KG1 (cell line): ENCODE data around the gene XRN2.

ENCODE experiments used
- DNase-seq: peaks from one replicate; lab custom pipeline; 2025; lab: John Stamatoyannopoulos, UW

The XRN2 gene

GRCh38 chr20:21303061-21303871, at the start of gene XRN2:
Gene XRN2 (plus strand): TSS chr20:21303331. CDS start chr20:21303399, 68 bp downstream.
- peak; percentile 93 for DNase-seq

GRCh38 chr20:21257192-21257591, 45.9 kb upstream of the XRN2 start:
- DNase-seq = no peak

- DNase-seq = no peak
Measured at GRCh38 chr20:21258411-21258810, 44.7 kb upstream of the XRN2 start.

DNA sequence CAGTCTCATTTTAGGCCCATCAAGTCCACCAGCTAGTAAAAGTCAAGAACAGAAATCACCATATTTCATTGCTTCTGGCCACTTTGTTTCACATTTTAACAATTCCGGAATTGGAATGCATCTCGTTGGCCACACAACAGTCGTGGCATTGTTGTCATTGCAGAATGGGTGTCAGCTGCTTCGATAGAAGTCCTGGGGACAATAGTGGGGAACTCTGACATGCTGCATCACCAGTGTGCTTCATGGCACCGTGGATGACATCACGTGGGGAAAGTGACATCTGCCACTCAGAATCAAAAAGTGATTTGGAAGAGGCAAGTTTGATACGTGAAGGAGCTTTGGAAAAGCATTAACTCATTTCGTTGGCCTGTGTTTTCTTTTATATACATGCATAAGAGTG, 43.8 kb upstream of the XRN2 start:
- DNase-seq = no peak

DNA sequence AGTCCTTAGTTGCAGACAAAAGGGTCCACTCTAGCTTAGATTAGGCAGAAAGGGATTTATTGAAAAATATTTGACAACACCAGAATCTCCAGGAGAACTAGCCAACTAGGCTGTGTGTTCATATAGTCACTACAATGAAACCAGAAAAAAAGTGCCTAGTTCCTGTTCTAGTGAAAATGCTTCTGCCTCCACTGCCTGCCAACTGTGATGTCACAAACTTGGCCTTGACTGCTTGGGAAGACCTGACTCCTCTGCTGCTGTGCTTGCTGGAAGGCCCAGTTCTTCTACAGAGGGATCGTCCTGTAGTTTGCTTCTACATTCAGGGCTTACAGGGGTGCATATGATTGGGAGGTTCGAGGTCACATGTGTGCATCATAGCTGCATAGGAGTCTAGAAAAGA, 40.3 kb upstream of the XRN2 start:
- DNase-seq = no peak

DNA sequence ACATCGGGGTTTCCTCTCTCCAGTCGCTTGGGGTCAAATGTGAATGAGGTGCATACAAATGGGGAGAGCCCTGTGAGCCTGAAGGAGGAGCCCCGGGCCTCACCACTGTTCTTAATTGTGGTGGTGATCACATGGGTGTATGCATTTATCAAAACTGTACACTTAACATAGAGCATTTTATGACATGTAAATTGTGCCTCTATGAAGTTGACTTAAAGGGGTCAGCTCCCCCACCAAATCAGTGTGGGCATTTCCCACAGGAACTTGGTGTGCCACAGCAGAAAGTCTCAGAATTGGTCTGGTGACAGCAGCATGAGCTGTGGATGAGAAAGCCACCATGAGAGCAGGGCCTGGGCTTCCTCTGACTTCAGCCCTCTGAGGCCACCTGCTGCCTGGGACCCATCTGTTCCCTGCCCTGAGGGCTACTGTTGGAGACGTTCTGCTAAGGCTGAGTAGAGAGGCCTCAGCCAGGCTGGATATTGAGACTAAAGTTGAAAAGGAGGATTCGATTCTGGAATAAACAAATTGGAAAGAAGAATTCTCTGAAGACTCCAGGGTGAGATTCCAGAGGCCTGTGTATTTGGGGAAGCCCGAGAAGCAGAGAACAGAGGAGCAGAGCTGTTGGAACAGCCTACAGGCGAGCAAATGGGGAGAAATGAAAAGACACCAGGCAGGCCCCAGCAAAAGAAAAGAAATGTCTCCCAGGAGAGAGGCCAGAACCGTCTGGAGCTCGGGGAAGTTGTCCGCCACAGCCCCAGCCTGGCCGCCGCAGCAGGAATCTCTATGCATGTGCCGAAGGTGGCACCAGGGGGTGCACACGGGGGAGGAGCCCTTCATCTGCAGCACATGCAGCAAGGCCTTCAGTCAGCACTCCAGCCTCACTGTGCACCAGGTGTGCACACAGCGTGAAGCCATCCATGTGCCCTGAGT, 37.6 kb upstream of the XRN2 start:
- DNase-seq = no peak

DNA sequence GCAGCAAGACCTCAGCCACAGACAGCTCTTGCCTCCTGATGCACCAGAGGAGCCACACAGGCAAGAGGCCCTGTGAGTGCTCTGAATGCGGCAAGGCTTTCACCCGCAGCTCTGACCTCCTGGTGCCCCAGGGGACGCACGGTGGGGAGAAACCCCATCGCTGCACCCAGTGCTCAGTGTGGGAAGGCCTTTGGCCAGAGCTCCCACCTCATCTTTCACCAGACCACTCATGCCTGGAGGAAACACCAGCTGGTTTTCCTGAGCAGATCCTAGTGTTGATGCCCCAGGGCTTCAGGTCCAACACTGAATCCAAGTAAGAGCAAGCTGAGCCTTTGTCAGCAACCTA, 37.0 kb upstream of the XRN2 start:
- no peak for DNase-seq

GRCh38 chr20:21269772-21270171, 33.4 kb upstream of the XRN2 start:
- no peak for DNase-seq

DNA sequence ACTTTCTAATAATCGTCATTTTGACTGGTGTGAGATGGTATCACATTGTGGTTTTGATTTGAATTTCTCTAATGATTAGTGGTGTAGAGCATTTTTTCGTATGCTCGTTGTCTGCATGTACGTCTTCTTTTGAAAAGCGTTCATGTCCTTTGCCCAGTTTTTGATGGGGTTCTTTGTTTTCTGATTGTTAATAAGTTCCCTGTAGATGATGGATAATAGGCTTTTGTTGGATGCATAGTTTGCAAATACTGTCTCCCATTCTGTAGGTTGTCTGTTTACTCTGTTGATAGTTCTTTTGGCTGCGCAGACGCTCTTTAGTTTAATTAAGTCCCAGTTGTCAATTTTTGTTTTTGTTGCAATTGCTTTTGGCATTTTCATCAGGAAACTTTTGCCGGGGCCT, 32.3 kb upstream of the XRN2 start:
- DNase-seq = no peak

DNA sequence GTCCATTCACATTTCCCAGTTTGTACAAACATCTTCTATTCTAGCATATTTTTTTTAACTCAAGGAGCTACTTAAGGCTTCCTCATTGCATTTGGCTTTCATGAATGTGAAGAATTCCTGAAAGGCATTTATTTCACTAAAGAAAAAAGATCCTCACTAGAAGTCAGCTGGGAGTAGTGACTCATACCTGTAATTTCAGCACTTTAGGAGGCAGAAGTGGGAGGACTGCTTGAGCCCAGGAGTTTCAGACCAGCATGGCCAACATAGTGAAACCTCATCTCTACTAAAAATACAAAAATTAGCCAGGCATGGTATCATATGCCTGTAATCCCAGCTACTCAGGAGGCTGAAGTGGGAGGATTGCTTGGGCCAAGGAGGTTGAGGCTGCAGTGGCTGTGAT, 30.9 kb upstream of the XRN2 start:
- no peak for DNase-seq

DNA sequence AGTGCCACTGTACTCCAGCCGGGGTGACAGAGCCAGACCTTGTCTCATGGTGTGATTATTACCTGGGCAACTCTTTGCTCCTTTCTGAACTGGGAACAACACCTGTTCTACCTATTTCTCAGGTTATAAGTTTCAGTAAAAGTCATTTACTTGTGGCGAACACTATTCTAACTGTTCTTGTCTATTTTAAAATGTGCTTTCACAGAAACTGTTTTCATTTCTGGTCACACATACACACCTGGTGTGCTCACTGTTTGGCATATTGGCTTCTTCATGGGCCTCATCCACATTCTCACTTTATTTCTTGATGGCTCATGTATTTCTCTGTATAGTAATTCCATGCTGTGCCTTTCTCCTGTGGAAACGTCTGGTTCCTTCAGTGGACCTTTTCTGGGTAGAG, 30.5 kb upstream of the XRN2 start:
- no peak for DNase-seq

DNA sequence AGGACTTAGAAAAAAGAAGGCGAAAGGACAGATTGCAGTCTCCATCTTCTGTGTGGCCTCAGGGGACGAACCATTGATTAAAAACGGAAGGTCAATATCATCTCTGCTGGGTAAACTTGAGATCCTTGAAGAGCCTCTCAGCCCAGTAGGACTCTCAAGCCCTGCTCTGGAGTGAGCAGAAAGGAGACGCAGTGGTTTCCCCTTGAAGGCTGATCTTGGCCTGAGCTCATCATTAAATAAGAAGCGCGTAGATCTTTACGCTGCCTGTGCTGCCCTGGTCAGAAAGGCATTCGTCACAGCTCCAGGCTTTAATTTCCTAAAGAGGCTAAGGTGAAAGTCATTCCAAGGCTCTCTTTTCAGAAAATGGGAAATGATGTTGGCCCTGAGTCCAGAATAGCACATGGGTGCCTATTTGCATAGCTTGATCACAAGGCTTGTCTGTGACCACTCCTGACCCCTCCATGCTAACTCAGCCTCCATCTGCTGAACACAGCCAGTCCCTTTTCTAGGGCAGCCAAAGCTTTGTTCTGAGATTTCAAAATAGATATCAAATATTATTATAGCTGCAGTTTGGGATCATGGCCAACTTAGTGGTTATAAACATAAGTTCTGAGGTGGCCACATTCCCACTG, 29.3 kb upstream of the XRN2 start:
- DNase-seq = no peak

DNA sequence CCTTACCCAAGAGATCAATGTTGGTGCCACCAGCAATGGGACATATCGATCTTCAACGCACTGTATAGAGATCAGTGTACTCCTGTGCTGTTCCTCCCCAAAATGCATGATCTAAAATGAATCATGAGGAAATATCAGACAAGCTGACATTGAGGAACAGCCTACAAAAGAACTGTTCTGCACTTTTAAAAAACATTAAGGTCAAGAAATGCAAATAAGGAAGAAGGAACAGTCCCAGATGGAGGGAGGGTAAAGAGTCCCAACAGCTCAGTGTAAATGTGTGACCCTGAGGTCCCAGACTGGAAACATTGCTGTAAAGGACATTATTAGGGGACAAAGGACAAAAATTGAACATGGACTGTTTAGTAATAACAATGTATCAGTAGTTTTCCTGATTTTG, 24.3 kb upstream of the XRN2 start:
- no peak for DNase-seq

DNA sequence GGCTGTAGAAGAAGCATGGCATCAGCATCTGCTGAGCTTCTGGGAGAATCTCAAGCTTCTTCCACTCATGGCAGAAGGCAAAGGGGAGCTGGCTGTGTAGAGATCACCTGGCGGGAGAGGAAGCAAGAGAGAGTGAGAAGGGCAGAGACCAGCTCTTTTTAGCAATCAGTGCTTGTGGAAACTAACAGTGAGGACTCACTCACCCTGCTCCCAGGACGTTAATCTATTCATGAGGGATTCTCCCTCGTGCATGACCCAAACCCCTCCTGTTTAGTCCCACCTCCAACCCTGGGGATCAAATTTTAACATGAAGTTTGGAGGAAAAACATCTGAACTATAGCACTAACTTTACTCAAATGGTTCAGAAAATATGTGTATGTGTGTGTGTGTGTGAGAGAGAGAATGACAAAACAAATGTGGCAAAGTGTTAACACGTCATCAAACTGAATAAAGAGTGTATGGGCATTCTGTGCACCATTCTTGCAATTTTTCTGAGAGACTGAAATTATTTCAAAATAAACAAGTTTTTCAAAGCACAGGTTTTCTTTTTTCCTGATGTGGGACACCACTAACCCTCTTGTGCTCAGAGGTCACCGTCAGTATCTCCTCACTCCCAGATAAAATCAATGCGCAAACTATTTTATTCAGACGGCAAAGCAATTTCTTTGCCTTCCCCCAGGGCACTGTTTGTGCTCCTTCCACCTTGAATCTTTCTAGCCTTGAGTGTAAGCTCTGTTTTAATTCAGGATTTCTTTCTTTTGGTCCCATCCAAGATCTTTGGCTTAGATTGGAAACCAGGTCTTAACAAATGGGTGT, 23.2 kb upstream of the XRN2 start:
- DNase-seq = no peak

- DNase-seq = no peak
Measured at GRCh38 chr20:21280522-21281016, 22.6 kb upstream of the XRN2 start.

DNA sequence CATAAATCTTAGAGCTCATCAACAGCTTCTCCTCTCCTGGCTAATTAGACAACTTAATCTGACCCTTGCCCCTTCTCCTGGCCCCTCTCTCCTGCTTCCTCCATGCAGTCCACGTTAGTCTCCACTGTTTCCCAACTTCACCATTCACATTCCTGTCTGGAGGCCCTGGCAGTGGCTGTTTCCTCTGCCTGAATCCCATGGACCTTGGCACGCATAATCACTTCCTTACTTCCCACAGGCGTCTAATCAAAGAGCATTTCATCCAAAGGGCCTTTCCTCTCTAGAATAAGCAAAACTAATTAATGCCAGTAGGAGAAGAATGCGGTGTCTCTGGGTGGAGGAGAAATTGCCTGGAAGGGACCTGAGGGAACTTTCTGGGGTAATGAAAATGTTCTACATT, 16.4 kb upstream of the XRN2 start:
- no peak for DNase-seq

- DNase-seq = no peak
Measured at GRCh38 chr20:21288587-21289370, 14.4 kb upstream of the XRN2 start.

DNA sequence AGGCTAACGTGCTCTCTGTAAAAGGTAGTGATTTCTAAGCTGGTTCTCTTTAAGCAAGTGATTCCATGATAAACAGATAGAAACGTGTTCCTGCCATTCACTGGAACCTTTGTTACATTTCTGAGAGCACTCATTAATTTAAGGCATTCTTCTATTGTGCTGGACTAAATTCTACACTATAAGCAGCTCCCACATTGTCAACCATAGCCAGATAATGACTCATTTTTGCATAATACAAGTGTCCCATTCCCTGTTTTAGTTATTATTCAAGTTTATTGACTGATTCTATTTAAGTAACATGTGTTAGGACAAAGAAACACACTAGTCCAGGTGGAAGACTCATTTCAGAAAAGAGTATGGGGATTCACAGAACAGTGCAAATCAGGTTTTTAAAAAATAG, 13.5 kb upstream of the XRN2 start:
- no peak for DNase-seq

GRCh38 chr20:21291026-21291425, 12.1 kb upstream of the XRN2 start:
- no peak for DNase-seq

DNA sequence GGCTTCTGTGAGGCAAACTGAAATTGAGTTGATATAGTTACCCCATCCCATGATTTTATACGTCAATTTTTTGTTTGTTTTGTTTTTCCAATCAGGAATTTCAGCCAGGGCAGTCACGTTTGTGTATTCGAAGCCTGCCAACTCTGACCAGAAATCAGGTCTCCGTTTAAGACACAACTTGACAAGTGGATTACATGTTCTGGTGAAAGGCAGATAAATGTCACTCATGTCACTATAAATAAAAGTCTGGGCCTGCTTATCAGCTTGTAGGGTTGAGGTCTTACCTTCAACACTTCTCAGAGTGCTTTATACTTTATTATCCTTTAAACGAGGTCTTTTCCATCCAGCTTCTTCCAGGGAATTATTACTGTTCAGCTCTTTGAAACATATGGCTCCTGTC, 8.4 kb upstream of the XRN2 start:
- no peak for DNase-seq
